ENCODE data around the gene FAM3D.
"Not testable (repeated sequence)": the region's sequence is repeated elsewhere in the genome, so short reads cannot be mapped to it uniquely, and the experiment has no call there.

FAM3D gene

GRCh38 chr3:58666683-58667082 is at the start of gene FAM3D:
FAM3D (minus strand) TSS chr3:58666774; CDS start chr3:58655563, 11,211 bp downstream.
- DNase-seq, result no peak

GRCh38 chr3:58713715-58714401 is 47.3 kb upstream of the FAM3D start:
- DNase-seq, result no peak

GRCh38 chr3:58711871-58712270 is 45.3 kb upstream of the FAM3D start:
- DNase-seq, result no peak

GRCh38 chr3:58708983-58709382 is 42.4 kb upstream of the FAM3D start:
- not testable (repeated sequence) for DNase-seq

GRCh38 chr3:58708116-58708791 is 41.7 kb upstream of the FAM3D start:
- DNase-seq, result no peak

GRCh38 chr3:58707390-58707930 is 40.9 kb upstream of the FAM3D start:
- DNase-seq, result no peak

GRCh38 chr3:58706395-58707167 is 40.0 kb upstream of the FAM3D start:
- no peak for DNase-seq

GRCh38 chr3:58704745-58705144 is 38.2 kb upstream of the FAM3D start:
- DNase-seq, result no peak

- not testable (repeated sequence) for DNase-seq
Measured at GRCh38 chr3:58704304-58704703, 37.7 kb upstream of the FAM3D start.

GRCh38 chr3:58698246-58698645 is 31.7 kb upstream of the FAM3D start:
- DNase-seq, result no peak

GRCh38 chr3:58697561-58697960 is 31.0 kb upstream of the FAM3D start:
- no peak for DNase-seq

- DNase-seq, result not testable (repeated sequence)
Measured at GRCh38 chr3:58696813-58697212, 30.2 kb upstream of the FAM3D start.

GRCh38 chr3:58696093-58696492 is 29.5 kb upstream of the FAM3D start:
- DNase-seq, result no peak

- DNase-seq, result not testable (repeated sequence)
Measured at GRCh38 chr3:58695284-58695683, 28.7 kb upstream of the FAM3D start.

- DNase-seq, result no peak
Measured at GRCh38 chr3:58693940-58694850, 27.6 kb upstream of the FAM3D start.

- no peak for DNase-seq
Measured at GRCh38 chr3:58692484-58692883, 25.9 kb upstream of the FAM3D start.

- DNase-seq, result no peak
Measured at GRCh38 chr3:58691997-58692396, 25.4 kb upstream of the FAM3D start.

GRCh38 chr3:58690490-58690889 is 23.9 kb upstream of the FAM3D start:
- DNase-seq, result no peak

GRCh38 chr3:58688574-58688973 is 22.0 kb upstream of the FAM3D start:
- DNase-seq, result no peak

- DNase-seq, result no peak
Measured at GRCh38 chr3:58686847-58687246, 20.3 kb upstream of the FAM3D start.

- DNase-seq, result no peak
Measured at GRCh38 chr3:58685641-58686040, 19.1 kb upstream of the FAM3D start.

- DNase-seq, result no peak
Measured at GRCh38 chr3:58683466-58683865, 16.9 kb upstream of the FAM3D start.
